Right ventricle myocardium superior (tissue), 1 donor: ENCODE results near the gene ADAM22. TPM values are rescaled to one million over a fixed set of nuclear protein-coding genes. Genes with fewer than 3 reads are reported as not detected.
"Not testable (repeated sequence)": the region's sequence is repeated elsewhere in the genome, so short reads cannot be mapped to it uniquely, and the experiment has no call there.

Experiments used
- ATAC-seq: fragments of 200-7000 bp; cut with Tn5 transposase; one replicate; pipeline ENCODE4 v1.9.1; 2020; ENCODE audit warnings: mild to moderate bottlenecking; ENCODE audit not compliant: poor library complexity
- DNase-seq: peaks from one replicate; pipeline ENCODE4 v3.0.0-alpha.2; 2020
- intact Hi-C: fragments of 100-400 bp; cut with DNase I; formaldehyde crosslinking; loops from one replicate; pipeline ENCODE4 v1.11.2; 2022
- total RNA-seq: library from RNA; stranded (reverse); fragmentation: NEBNext Ultra II Directional; extraction: Animal tissue kit (Norgen Biotek cat#: 25700); gene quantifications from one replicate; pipeline ENCODE4 v1.2.1, GENCODE V29; 2021
- donor health status: DM: no; HTN: yes; CAD: no; lungs with severe emphysema.

Gene ADAM22
- total RNA-seq, 1 donor from 2014 or later, result 1.3 TPM

- intact Hi-C loops, result no loop called here
- no peak for ATAC-seq
- no peak for DNase-seq
Observed at GRCh38 chr7:88141479-88141878, 207.4 kb downstream of the ADAM22 start.

DNA sequence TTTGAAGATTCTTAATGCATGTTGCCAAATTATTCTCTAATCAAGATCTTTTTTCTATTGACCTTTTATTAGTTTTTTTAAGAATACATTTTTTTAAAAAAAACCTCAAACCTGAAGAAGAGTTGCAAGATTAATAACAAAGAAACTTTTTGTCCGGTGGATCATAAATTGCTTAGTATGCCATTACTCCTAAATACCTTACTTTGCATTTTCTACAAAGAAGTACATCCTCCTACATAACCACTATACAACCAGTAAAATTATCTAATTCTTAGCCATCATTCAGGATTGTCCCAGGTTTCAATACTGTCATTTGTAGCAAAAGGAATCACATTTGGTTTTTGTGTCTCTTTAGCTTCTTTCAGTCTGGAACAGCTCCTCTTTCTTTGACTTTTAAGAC, 207.9 kb downstream of the ADAM22 start:
- intact Hi-C loops, result no loop called here
- ATAC-seq (no peak), DNase-seq (no peak)

- peak; percentile 79 for ATAC-seq
- intact Hi-C loops, result no loop called here
- DNase-seq, result no peak
Observed at GRCh38 chr7:88146616-88147015, 212.6 kb downstream of the ADAM22 start.

GRCh38 chr7:88147341-88147740, 213.3 kb downstream of the ADAM22 start:
- intact Hi-C loops, result no loop called here
- ATAC-seq (no peak), DNase-seq (no peak)

GRCh38 chr7:88147949-88148348, 213.9 kb downstream of the ADAM22 start:
- intact Hi-C loops, result no loop called here
- no peak for DNase-seq
- peak; percentile 85 for ATAC-seq

DNA sequence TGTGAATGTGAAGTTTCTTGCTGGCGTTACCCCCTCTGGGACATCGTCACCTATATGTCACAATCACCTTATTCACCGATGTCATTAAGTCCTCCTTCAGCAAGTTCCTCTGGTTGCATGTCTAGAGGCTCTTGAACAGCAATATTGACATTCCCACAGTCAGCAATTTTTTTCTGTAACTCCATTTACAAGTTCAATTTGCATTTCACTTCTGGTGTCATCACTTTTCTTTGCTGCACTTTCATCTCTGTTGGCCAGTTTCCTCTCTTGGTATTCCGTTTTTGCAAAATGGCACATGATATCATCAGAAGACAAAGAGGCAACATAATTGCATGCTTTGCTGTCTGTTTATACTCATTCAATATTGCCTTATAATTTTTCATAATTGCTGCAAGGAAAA, 216.0 kb downstream of the ADAM22 start:
- intact Hi-C loops, result no loop called here
- DNase-seq, result no peak
- ATAC-seq, result no peak

- no peak for ATAC-seq
- intact Hi-C loops, result no loop called here
Observed at GRCh38 chr7:88151119-88151790, 217.2 kb downstream of the ADAM22 start.

GRCh38 chr7:88153378-88153777, 219.3 kb downstream of the ADAM22 start:
- DNase-seq (no peak), ATAC-seq (no peak)
- intact Hi-C loops, result no loop called here

More at GRCh38 chr7:88151119-88151790, 217.2 kb downstream of the ADAM22 start:
- DNase-seq, result no peak

DNA sequence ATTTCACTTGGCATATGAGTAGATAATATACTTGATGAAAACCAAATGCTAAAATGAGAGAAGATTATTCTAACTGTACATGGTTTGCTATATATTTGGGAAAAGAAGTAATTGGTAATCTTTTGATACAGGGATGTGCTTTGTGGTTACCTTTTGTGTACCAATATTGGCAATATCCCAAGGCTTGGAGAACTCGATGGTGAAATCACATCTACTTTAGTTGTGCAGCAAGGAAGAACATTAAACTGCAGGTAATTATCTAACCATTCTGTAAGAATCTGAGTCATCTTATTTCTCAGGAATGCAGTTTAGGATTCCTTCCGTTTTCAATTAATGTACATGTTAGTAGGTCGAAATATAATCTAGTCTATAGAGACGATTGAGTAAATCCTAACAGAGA, 221.7 kb downstream of the ADAM22 start:
- ATAC-seq (no peak), DNase-seq (no peak)
- intact Hi-C loops, result no loop called here

DNA sequence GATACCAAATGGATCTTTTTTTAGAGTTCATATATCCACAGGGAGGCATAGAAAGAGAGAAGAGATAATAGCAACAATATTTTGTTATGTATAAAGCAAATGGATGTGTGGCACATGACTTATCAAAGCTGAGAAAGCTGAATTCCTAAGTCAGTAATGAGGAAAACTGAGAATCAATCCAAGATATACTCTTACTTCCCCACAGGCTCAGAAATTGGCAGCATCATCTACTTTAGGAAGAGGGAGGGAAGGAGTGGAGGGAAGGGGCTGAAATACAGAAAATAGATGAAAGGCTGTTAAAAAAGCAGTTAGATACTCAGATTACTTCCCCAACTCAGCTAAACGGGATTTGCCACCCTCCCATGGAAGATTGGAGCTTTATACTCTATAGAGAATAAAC, 222.3 kb downstream of the ADAM22 start:
- intact Hi-C loops, result no loop called here
- DNase-seq (no peak), ATAC-seq (no peak)

- ATAC-seq, DNase-seq, intact Hi-C loops: not testable (repeated sequence)
Observed at GRCh38 chr7:88159741-88160140, 225.7 kb downstream of the ADAM22 start.

- intact Hi-C loops, result no loop called here
- DNase-seq (no peak), ATAC-seq (no peak)
Observed at GRCh38 chr7:88165697-88166096, 231.6 kb downstream of the ADAM22 start.

DNA sequence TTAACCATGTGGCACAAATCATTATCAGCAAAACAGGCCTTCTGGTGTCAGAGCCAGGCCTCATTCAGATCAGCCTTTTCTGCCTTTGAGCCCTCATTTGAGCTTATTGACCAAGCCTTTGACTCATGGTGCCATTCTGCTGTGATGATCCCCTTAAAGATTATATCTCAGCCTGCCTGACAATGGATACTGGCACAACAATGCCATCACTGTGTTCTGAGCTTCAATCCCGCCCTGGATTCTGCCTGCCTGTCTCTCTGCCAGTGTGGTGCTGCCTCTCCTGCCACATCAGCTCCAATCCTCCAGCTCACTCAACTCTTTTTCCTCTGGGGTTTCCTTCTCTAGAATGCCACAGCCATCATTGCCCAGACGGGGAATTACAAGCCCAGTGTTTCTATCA, 233.2 kb downstream of the ADAM22 start:
- DNase-seq, result no peak
- no peak for ATAC-seq
- intact Hi-C loops, result no loop called here

GRCh38 chr7:88167721-88168120, 233.7 kb downstream of the ADAM22 start:
- intact Hi-C loops, result no loop called here
- DNase-seq (no peak), ATAC-seq (no peak)

DNA sequence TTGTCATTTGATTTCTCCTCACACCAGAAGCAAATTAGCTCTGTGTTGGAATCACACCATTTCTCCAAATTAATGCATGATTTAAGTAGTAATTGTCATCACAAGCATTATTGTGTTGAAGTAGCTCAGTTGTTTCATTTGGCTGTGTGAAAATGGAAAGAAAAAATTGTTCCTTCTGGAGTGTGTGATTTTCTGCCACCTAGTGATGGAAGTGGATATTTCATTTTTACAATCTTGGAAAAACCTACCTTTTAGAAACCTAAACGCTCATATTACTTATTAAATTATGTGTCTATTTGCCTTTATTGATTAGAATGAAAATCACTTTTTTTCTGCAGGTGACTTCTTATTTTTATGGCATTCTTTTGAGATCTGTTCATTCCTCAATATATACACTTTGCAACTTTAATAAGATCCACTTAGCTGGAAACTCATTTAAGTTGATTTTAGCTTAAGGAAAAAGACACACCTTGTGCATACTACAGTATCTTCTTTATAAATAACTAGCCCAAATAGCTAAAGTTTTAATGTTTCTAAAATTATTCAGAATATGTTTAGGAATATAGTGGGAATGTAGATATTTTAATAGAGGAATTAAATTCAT, 235.8 kb downstream of the ADAM22 start:
- intact Hi-C loops, result no loop called here
- DNase-seq, result no peak
- ATAC-seq, result no peak

DNA sequence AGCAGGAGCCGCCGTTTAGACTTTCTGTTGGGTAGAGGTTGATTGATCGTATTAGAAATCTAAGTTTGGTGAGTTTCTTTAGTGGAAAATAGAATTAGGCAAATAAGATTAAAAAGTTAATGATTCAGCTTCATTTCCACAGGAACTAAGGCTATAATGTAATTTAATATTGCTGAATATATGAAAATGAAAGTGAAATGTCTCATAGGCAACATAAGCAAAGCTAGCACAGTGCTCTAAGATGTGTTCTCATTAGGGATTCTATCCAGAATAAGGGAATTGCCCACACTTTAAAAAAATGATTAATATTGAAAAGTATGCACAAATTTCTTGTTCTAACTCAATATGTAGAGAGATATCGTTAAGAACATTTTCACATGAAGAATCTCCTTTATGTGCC, 238.8 kb downstream of the ADAM22 start:
- ATAC-seq (no peak), DNase-seq (no peak)
- intact Hi-C loops, result no loop called here

GRCh38 chr7:88176190-88176589, 242.1 kb downstream of the ADAM22 start:
- no peak for DNase-seq
- ATAC-seq, result no peak
- intact Hi-C loops, result no loop called here

DNA sequence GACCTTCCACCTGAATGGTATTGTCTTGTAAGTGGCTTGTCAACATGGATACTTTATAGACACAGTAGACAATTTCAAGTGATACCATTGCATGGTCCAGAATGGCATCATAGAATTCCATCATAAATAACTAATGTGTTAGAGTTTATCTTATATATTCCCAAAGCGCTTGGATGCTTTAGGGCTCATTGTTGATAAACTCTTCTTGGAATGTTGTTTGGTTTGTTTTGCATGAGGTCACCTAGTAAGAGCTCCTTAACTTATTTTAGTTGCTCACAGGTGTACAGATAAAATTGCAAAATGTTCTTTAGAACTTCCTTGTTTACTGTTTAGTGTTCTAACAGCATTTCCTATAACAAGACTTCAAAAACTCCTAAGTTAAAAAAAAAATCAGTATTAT, 249.0 kb downstream of the ADAM22 start:
- DNase-seq (no peak), ATAC-seq (no peak)
- intact Hi-C loops, result no loop called here

- intact Hi-C loops, result no loop called here
- no peak for DNase-seq
- ATAC-seq, result no peak
Observed at GRCh38 chr7:88184848-88185304, 250.8 kb downstream of the ADAM22 start.

DNA sequence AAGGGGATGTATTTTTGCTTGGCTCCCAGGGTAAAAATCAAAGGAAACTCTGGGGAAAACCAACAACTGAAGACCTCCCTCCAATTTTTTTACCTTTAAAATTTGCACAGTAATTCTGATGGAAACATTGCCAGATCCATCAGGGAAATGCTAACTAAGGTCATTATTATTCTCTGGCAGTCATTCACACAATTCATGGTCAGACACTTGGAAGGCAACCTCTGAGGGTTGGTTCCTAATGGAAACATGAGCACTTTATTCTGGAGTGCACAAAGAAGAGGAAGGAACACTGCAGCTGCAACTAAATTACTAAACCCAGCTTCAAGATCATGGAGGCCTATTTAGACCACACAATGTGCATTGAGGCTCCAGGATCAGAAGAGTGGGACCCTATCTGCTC, 251.6 kb downstream of the ADAM22 start:
- no peak for DNase-seq
- ATAC-seq, result no peak
- intact Hi-C loops, result no loop called here

- DNase-seq (no peak), ATAC-seq (no peak)
- intact Hi-C loops, result no loop called here
Observed at GRCh38 chr7:88191911-88192310, 257.9 kb downstream of the ADAM22 start.
